ENCODE data around the gene MYLK. TPM values are rescaled to one million over a fixed set of nuclear protein-coding genes. Genes with fewer than 3 reads are reported as not detected.

MYLK gene
- polyA plus RNA-seq, 3 donors: 0.35 to 1.3 (median 0.51) TPM

DNA sequence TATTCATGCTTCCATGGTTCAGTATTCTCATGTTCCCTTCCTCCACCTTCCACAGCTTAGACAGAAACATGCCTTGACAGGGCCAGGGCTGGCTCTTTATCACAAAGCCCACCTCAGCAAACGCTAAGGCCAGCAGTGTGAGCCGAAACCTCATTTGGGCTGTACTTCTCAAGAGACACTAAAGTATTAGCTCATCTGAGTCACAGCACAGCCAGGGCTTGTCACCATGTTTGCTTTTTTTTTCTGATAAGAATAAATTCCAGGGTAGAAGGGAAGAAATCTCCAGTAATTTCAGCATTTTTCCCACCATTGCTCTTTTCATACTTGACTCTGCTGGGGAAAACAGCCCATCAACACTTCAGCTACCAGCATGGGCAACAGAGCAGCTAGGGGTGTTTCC lies 95.4 kb downstream of the MYLK start:
- Mint-ChIP-seq H3K27ac (no peak overlapping the region), H3K36me3 (no peaks in the 10 kb centered on the region), H3K9me3 (no peaks in the 10 kb centered on the region), H3K27me3 (ENCODE audit: low read depth in 3 of 3) (peaks cover 0 to 6% (median 1%) of the 10 kb centered on the region in 3 donors), H3K4me3 (no peak overlapping the region), H3K4me1 (no peaks in the 10 kb centered on the region)
- no peaks in the 10 kb centered on the region for H4K20me1 ChIP-seq (ENCODE audit: insufficient read depth, low read length)
- TF ChIP-seq, protein P1, sequence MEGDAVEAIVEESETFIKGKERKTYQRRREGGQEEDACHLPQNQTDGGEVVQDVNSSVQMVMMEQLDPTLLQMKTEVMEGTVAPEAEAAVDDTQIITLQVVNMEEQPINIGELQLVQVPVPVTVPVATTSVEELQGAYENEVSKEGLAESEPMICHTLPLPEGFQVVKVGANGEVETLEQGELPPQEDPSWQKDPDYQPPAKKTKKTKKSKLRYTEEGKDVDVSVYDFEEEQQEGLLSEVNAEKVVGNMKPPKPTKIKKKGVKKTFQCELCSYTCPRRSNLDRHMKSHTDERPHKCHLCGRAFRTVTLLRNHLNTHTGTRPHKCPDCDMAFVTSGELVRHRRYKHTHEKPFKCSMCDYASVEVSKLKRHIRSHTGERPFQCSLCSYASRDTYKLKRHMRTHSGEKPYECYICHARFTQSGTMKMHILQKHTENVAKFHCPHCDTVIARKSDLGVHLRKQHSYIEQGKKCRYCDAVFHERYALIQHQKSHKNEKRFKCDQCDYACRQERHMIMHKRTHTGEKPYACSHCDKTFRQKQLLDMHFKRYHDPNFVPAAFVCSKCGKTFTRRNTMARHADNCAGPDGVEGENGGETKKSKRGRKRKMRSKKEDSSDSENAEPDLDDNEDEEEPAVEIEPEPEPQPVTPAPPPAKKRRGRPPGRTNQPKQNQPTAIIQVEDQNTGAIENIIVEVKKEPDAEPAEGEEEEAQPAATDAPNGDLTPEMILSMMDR (IDR thresholded peaks at IDR 0.05): no peak
- no peaks in the 10 kb centered on the region for H3K9me3 ChIP-seq (replicated peaks in 1 of 2; ENCODE audit: control insufficient read depth in 1 of 2, insufficient read depth in 1 of 2, low read length in 2 of 2)
- no peaks in the 10 kb centered on the region for H3K4me1 ChIP-seq (ENCODE audit: control insufficient read depth in 1 of 2, insufficient read depth in 2 of 2, low read length in 2 of 2)
- H3K36me3 ChIP-seq (replicated peaks in 1 of 2; ENCODE audit: control insufficient read depth in 1 of 2, insufficient read depth in 2 of 2, low read length in 2 of 2): no peaks in the 10 kb centered on the region
- no peaks in the 10 kb centered on the region for H3K79me2 ChIP-seq (ENCODE audit: insufficient read depth, low read length)
- WGBS (ENCODE audit: insufficient coverage): 100% methylated on average over 1 of the region's 2 CpGs
- H3K4me2 ChIP-seq (replicated peaks; ENCODE audit: extremely low read depth, low read length, poor library complexity, severe bottlenecking): no peak overlapping the region
- no peak overlapping the region for H3K9ac ChIP-seq (ENCODE audit: insufficient read depth, low read length, poor library complexity, severe bottlenecking)
- H3K27ac ChIP-seq (ENCODE audit: low read depth in 1 of 2, low read length in 2 of 2): no peak overlapping the region
- H3K27me3 ChIP-seq (ENCODE audit: control insufficient read depth in 2 of 2, insufficient read depth in 2 of 2, low read length in 2 of 2): no peaks in the 10 kb centered on the region
- H3K4me3 ChIP-seq (replicated peaks in 1 of 3; ENCODE audit: low read depth in 2 of 3, low read length in 3 of 3): no peak overlapping the region
- intact Hi-C loops (cut with micrococcal nuclease): no loop called here
- no peak overlapping the region for H2AFZ ChIP-seq (ENCODE audit: insufficient read depth, low read depth, low read length, poor library complexity, severe bottlenecking)
- no peak for DNase-seq

DNA sequence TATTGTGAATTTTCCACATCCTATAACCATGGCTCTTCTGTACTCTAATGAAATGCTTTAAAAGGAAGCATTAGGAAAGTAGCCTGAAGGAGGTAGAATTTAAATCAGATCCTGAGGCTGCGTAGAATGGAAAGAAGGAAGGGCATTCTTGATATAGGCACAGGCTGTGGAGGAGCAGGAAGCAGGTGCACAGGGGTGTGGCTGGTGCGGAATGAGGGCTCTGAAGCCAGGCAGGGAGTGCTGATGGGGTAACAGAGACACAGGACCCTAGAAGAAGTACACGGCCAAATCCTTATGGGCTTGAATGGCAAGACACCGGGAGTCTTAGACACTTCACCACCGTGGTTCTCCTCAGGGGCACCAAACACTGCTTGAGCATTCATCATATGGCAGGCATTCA lies 97.0 kb downstream of the MYLK start:
- Histone ChIP-seq H3K9ac (ENCODE audit: insufficient read depth, low read length, poor library complexity, severe bottlenecking) (no peak overlapping the region), H3K4me3 (replicated peaks in 1 of 3; ENCODE audit: low read depth in 2 of 3, low read length in 3 of 3) (no peak overlapping the region), H3K27me3 (ENCODE audit: control insufficient read depth in 2 of 2, insufficient read depth in 2 of 2, low read length in 2 of 2) (no peaks in the 10 kb centered on the region), H3K4me1 (ENCODE audit: control insufficient read depth in 1 of 2, insufficient read depth in 2 of 2, low read length in 2 of 2) (no peaks in the 10 kb centered on the region), H3K36me3 (replicated peaks in 1 of 2; ENCODE audit: control insufficient read depth in 1 of 2, insufficient read depth in 2 of 2, low read length in 2 of 2) (no peaks in the 10 kb centered on the region), H4K20me1 (ENCODE audit: insufficient read depth, low read length) (no peaks in the 10 kb centered on the region), H2AFZ (ENCODE audit: insufficient read depth, low read depth, low read length, poor library complexity, severe bottlenecking) (no peak overlapping the region), H3K27ac (ENCODE audit: low read depth in 1 of 2, low read length in 2 of 2) (no peak overlapping the region), H3K4me2 (replicated peaks; ENCODE audit: extremely low read depth, low read length, poor library complexity, severe bottlenecking) (no peak overlapping the region), H3K9me3 (replicated peaks in 1 of 2; ENCODE audit: control insufficient read depth in 1 of 2, insufficient read depth in 1 of 2, low read length in 2 of 2) (no peaks in the 10 kb centered on the region), H3K79me2 (ENCODE audit: insufficient read depth, low read length) (no peaks in the 10 kb centered on the region)
- Mint-ChIP-seq H3K9me3 (no peaks in the 10 kb centered on the region), H3K27me3 (ENCODE audit: low read depth in 3 of 3) (peaks cover 0 to 6% (median 1%) of the 10 kb centered on the region in 3 donors), H3K4me1 (peaks cover 3% of the 10 kb centered on the region), H3K27ac (no peak overlapping the region), H3K4me3 (no peak overlapping the region), H3K36me3 (no peaks in the 10 kb centered on the region)
- TF ChIP-seq, protein P1 (IDR thresholded peaks at IDR 0.05): no peak
- no peak for DNase-seq
- intact Hi-C loops (cut with micrococcal nuclease): no loop called here
- WGBS (ENCODE audit: insufficient coverage): 93% methylated on average over 5 of the region's 5 CpGs

Measured in CD14-positive monocyte (primary cell).